Non-pigmented ciliary epithelial cell (primary cell): ENCODE measurements around the gene CLCN7.

ENCODE experiments used
- DNase-seq: peaks from one replicate; pipeline ENCODE4 v3.0.0-alpha.2; 2010; ENCODE audit warnings: low read depth

CLCN7 gene

DNA sequence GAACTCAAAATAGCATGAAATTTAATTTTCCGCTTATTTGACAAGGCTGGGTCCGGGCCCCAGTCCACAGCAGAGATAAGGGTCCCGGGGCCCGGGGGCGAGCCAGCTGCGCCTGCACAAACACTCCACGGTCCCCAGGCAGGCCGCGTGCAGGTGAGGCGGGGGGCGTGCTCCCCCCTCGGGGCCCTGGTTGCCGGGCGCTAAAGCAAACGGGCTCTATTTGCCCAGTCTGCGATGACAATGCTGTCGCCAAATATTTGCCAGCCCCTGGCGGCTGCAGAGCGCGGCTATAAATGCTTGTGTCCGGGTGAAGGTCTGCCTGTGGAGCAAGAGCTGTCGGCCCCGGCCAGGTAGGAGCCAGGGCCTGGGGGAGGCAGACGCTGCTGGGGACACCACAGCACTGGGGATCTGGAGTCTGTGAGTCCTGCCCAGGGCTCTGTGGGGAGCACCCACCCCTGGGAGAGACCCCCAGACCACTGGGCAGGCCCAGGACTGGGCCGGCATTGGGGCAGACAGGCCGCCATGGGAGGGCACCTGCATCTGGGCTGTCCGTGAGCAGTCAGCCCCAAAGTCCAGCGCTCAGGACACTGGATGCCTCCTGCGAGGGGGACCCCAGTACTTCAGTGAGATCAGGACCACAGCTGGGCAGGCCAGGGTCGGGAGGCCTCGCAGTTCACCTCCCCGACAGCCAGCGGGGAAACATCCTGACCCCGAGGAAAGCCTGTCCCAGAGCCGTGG, 43.9 kb downstream of the CLCN7 start, which contains the start of gene PERCC1:
PERCC1 (plus strand) TSS at position 320 of the 738 bp plus-strand sequence. CDS start 1,516 bp downstream, outside the sequence.
- no peak for DNase-seq

DNA sequence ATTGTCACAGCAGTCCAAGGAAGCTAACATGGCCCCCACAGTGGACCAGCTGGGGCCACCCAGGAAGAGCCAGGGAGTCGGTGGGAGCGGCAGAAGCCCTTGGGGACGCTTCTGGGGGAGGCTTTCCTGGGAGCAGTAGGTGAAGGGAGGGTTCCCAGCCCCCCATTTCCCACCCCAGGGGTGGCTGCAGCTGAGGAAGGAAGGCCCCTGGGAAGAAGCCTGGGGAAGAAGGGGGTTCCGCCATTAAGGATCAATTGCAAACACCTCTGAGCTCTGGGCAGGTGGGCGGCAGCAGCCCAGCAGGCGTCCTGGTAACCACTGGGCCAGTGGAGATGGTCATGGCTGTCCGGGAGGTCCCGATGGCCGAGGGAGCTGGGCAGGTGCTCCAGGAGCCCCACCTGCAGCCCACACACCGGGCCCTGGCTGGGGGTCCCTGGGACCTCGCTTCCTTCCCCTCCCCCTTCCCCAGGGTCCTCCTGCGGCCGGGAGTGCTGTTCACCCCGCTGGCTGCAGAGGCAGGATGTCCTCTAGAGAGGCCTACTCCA, 44.5 kb downstream of the CLCN7 start:
- DNase-seq: no peak

DNA sequence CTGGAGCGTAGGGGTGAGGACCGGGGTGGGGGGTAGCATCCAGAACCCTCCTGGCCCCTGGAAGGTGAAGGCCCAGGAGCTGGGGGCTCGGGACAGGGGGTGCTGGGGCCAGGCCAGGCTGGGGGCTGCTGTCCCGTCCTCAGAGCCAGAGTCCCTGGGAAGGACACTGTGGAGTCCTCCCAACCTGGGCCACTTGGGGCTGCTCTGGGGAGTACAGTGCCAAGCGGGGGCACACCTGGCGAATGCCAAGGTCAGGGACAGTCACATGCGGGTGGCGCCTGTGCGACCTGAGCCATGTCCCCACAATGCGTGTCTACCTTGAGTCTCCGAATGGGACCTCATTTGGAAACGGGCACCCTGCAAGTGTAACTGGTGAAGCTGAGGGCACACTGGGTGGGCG, 45.2 kb downstream of the CLCN7 start:
- no peak for DNase-seq

DNA sequence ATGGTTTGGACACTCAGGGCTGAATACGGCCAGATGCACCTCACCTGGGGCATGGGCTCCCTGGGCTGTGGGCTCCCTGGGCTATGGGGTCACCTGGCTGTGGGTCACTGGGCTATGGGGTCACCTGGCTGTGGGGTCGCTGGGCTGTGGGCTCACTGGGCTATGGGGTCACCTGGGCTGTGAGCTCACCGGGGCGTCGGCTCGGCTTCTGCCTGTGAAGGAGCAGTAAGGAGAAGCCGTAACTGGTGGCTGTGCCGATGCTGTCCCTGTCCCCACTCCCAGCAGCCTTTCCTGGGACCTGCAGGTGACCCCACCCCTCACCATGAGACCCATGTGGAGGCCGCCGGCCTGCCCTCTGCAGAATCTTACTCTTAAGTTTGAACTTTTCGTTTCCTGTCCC, 45.8 kb downstream of the CLCN7 start:
- DNase-seq: no peak

DNA sequence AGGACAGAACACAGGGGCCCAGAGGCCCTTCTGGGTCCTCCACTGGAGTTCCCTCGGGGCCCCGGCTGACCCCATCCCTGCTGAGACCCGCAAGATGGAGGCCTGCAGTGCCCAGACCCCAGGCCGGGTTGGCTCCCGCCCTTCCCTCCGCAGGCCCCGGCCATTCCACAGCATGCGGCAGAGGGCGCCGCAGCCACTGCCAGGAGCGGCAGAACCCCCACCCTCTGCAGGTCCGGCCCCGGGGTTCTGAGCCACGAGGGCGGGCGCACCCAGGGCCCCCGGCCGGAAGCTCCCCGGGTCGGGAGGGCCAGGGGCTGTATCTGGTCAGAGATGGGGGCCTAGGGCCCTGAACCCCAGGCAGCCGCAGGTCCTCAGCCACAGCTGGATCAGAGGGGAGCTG, 46.3 kb downstream of the CLCN7 start:
- no peak for DNase-seq

DNA sequence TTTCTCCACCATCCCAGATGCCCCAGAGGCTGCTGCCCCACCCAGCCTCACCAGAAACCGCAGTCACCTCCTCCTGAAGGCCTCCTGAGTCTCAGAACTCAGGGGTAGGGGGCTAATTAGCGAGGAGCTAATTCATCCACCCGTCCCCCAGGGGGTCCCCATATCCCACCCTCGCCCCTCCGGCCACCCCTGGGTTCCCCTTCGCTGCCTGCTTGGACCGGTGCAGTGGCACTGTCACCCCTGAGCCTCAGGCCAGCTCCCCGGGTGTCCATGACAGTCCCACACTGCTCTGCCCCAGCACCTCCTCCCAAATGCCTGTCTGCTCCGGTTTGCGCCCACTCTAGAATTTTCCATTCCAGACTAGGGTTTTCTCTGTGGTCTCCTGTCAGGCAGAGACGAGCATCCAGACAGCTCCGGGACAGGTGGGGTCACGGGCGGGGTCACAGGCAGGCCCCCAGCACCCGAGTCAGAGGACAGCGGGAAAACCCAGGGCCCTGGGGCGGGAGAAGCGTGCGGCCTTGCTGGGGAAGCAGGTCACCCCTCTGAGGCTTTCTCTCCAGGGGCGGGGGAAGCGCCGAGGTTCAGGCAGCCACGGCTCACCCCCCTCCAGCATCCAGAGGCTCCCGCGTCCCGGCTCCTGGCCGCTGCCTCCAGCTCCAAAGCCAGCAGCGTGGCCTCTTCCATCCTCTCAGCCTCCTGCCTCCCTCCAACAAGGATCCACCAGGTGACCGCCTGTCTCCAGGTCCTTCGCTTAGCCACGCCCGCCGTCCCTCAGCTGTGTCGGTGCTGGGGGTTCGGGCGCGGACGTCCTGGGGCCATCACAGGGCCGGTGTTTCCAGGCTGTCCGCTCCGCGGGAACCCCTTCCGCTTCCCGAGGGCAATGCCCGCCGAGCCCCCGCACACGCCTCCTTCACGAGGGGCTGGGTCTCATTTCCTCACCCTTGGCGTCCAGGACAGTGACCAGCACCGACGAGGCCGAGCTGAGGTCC, 47.1 kb downstream of the CLCN7 start:
- no peak for DNase-seq

DNA sequence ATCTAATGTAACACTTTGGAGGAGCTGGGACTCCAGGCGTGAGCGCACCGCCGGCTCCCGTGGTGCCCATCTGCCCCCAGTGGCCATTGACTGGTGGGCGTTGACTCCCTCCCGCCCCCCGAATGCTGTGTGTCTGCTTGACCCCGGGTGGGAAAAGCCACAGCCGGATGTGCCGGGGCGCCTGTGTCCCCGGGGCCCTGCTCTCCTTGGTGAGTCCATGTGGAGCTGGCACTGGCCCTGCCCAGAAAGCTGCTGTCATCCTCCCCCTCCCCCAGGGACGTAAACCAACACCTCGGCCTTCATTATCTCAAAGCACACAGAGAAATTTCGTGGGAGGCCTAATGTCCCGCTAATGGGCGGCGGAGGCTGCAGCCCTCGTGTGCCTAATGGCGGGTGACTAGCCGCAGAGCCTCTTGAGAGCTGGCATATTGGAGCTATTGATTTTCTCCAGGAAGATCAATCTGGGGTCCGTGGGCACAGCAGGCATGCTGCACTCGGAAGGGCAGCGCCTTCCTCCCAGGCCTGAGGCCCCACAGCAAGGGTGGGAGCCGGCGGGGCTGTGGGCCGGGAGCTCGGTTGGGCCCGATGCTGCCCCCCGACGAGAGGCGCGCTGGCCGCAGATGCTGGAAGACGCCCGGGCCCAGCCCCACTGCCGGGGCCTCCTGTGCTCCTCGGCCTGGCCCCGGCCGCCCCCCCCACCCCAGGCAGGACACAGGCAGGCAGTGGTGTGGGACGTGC, 47.9 kb downstream of the CLCN7 start:
- DNase-seq: no peak

DNA sequence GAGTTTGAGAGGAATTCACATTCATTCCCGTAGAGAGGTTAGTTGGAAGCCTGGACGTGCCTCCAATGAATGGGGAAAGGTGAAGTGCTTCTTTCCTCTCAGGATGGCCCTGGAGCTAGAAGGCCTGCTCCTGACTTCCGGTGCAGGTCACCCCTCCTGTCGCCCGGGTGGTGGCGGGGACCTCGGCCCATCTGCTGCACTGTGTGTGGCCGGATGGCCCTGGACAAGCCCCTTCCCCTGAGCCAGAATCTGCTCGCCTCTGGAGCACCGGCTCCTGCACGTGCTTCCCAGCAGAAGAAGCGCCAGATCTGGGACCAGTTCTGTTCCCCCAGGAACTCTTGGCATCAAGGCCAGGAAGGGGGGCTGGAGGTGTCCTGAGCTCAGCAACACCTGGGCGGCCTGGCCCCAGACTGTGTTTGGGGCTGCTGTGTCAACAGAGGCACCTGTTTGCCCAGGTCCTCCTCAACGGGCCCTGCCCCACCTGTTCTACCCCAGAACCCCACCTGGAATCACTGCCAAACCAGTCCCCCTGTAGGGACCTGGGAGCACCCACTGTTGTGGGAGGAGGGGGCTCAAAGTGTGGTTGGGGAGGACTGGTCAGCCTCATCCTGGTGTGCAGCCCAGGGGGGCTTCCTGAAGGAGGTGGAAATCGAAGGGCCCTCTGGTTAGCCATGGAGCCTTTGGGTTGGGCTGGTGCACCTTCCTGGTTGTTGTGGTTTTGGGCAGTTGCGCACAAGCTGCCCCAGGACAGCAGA, 49.0 kb downstream of the CLCN7 start:
- DNase-seq: no peak

DNA sequence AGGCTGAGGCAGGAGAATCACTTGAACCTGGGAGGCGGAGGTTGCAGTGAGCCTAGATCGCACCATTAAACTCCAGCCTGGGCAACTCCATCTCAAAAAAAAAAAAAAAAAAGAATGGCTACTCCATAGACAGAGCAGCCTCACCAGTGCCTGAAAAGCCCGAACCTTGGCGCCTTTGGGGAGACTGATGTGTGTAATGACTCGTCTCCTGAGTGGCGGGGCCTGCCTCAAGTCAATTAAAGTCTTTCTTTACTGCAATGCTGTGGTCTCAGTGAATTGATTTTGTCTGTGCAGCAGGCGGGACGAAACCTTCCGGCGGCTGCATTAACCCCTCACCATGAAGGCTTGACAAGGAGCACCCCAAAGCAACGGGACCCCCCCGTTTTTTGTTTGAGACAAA, 50.8 kb downstream of the CLCN7 start:
- DNase-seq: no peak

DNA sequence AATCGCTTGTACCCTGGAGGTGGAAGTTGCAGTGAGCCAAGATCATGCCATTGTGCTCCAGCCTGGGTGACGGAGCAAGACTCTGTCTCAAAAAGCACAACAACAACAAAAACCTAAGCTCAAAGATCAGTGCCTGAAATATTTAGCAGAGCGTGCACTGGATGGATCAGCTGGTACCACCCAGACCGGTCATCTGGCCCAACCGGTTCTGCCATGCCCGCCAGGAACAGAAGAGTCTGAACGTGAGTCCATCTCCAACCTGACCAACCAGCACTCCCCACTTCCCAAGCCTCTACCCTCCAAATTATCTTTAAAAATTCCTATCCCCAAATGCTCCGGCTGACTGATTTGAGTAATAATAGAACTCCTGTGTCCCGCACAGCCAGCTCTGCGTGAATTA, 52.8 kb downstream of the CLCN7 start:
- DNase-seq: no peak

DNA sequence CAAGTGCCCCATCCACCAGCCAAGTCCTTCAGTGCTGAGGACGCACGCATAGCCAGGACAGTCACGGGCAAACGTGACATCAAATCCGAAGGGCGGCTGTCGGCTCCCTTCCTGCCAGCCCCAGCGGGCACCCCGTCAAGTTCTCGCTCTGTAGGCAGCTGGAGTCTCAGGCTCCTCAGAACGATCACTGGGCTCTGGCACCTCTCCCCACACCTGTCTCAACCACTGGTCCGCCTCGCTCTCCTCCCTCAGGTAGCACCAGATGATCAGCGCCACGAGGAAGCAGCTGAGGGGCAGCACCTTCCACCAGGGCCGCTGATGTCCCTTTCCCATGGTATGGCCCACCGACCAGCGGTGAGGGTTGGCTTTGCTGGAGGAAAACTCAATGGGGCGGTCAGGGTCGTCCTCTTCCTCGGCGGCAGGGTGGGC, 54.7 kb downstream of the CLCN7 start:
- no peak for DNase-seq

DNA sequence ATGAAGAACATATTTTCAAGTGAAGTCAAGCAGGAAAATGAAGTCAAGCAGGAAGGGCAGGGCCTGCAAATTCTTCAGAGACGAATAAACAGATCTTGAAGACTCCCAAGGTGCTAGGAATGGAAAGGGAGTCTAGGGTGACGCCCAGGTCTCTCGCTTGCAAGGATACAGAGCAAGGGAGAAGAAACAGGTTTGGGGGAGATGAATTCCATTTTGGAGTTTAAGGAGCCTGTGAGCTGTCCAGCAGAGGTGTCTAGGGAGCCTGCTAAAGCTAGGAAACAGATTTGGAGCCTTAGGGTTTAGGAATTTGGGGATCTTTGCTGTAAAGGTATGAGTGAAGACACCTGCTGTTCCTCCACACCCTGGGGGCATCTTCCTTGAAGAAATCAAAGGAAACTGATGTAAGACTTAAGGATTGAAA, 58.3 kb downstream of the CLCN7 start:
- no peak for DNase-seq

DNA sequence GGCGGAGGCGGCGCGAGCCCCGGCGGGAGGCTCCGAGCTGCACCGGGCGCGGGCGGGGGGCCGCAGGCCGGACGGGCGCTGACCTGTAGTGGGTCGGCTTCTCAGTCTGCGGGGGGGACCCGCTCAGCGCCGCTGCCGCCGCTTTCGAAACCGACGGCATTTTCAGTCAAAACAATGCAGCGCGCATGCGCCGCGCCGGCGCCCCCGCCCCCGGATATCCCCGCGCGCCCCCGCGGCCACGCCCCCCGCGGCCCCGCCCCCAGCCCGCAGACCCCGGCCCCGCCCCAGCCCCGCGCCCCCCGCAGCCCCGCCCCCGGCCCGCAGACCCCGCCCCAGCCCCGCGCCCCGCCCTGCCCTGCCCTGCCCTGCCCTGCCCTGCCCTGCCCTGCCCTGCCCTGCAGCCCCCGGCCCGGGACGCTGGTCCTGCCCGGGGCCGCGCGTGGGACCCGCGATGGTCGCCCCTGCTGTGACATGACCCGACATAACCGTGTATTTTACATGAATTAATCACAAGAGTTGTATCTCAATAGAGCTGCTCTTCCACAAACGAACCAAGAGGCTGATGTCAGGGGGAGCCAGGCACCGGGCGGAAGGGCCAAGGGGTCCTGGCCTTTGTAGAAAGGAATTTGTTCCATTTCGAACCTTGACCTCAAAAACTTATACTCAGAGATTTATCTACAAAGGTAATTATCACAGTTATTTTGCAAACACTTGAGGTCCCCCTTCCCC, 60.1 kb downstream of the CLCN7 start, which contains the start of gene UNKL:
UNKL (minus strand) TSS at position 173 of the 729 bp plus-strand sequence; CDS start at position 160, 13 bp downstream.
- no peak for DNase-seq

DNA sequence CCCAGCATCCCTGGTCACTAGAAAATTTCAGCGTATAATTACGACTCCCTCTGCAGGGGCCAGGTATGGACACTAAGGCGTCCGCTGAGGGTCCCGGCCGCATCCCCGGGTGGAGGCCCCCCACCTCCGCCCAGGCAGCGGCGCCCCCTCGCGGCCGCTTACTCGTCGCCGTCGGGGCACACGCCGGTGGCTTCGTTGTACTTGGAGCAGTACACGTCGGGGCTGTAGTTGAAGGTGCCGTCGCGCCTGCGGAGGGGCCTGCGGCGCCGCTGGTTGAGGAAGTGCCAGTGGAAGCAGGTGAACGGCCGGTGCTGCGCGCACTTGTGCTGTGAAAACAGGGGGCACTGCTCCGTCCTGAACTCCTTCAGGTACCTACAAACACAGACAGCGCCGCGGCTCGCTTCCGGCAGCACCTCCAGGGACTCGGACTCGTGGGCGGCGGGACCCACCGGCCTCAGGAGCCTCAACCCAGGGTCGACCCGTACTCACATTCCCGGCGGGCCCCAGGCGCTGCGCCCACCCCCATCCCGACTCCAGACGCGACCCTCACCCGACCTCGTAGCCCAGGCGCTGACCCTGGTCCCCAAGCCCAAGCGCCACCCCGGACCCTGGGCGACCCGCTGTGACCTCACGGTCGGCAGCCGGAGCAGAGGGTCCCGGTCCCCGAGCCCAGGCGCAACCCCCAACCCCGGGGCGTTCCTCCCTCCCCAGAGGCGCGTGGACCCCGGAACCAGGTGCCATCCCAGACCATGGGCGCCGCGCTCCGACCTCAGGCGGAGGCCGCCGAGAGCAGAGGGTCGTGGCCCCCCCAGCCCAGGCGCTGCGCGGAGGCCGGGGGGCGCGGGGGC, 60.9 kb downstream of the CLCN7 start:
- DNase-seq: no peak

DNA sequence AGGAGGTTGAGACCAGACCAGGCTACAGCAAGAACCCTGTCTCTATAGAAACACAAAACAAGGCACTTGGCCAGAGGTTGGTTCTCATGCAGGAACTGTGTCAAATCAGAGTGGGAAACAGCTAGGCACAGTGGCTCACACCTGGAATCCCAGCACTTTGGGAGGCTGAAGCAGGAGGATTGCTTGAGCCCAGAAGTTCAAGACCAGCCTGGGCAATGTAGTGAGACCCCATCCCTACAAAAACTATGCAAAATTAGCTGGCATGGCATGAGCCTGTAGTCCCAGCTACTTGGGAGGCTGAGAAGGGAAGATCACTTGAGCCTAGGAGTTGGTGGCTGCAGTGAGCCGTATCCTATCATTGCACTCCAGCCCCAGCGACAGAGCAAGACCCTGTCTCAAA, 62.0 kb downstream of the CLCN7 start:
- DNase-seq: no peak

DNA sequence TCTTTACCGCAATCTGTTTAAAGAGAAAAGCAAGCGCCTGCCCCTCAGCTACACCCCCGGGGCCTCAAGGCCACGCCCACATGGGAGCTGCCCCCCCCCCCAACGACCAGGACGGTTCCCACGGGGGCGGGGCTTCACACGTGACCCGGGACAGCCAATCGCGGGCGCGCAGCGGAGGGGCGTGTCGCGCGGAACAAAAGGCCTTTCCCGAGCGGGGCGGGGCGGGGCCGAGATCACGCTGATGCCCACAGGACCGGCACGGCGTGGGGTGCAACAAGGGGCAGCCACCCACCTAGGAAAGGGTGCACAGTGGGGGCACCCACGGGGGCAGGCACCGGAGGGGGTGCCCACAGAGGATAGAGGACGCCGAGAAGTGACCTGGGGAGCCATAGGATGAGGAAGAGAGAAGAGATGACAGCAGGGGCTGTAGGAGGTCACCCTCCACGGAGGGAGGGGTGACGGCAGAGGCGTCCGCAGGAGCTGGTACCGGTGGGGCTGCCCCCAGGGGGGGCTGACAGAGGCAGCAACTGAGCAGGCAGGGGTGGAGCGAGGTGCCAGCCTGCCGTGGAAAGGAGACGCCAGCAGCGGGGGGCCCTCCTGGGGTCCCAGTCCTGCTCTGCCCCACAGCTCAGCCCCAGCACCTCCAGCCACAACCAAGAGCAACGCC, 66.5 kb downstream of the CLCN7 start:
- peak; percentile 23 for DNase-seq

DNA sequence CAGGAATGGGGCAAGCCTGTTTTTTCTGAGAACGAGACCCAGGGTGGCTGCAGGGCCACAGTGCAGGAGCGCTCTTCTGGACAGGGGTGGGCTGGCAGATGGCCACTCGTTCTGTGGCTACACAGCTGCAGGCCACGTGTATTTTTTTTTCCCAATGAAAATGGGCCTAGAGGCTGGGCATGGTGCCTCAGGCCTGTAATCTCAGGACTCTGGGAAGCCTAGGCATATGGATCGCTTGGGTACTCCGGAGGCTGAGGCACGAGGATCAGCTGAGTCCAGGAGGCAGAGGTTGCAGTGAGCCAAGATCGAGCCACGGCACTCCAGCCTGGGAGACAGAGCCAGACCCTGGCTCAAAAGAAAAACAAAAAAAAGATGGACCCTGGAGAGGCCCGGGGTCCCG, 67.1 kb downstream of the CLCN7 start:
- DNase-seq: no peak

DNA sequence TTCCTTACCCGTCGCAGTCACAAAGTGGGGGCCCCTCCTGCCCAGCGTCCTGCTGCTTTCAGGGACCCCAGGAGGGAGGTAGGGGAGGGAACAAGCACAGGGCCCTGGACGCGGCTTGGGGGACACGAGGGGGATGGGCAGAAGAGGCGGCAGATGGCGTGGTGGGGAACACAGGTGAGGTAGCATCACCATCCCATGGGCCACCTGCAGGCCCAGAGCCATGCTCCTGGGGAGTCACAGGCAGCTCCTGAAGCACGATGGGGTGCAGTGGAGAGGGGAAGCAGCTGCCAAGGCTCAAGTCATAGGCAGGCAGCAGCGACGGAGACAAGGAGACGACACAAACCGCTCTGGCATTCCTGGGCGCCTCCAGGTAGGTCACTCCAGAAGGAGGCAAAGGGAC, 71.1 kb downstream of the CLCN7 start:
- no peak for DNase-seq

DNA sequence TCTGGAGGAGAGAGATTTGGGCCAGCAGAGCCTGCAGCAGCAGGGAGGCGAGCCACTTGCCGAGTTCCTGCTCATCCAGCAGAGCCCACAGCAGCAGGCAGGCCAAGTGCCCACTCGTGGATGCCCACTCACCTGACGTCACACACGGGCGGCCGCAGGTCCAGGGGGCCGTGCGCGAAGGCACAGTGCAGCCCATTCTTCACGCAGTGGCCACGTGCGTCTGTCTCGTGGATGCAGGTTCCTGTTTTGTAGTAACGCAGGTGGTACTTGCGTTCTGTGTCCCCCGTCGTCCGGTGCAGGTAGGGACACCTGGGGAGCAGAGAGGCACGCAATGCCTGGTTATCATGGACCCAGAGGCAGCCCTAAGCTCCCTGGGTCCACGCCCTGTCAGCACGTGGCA, 71.8 kb downstream of the CLCN7 start:
- no peak for DNase-seq
